Right hindlimb (tissue), 1 donor: Measurements from ENCODE around the gene TAB2.
"Not testable (repeated sequence)": the region's sequence is repeated elsewhere in the genome, so short reads cannot be mapped to it uniquely, and the experiment has no call there.

ENCODE experiments used
- DNase-seq: peaks from one replicate; pipeline ENCODE4 v3.0.0-alpha.2; 2018

TAB2 gene

GRCh38 chr6:149422581-149422980, 105.1 kb downstream of the TAB2 start:
- DNase-seq: no peak

- no peak for DNase-seq
These were observed 106.5 kb downstream of the TAB2 start for GRCh38 chr6:149423964-149424440.

GRCh38 chr6:149425224-149425623, 107.7 kb downstream of the TAB2 start:
- no peak for DNase-seq

- no peak for DNase-seq
These were observed 108.2 kb downstream of the TAB2 start for GRCh38 chr6:149425754-149426153.

GRCh38 chr6:149428606-149429005, 111.1 kb downstream of the TAB2 start:
- no peak for DNase-seq

GRCh38 chr6:149429427-149430360, 112.2 kb downstream of the TAB2 start:
- DNase-seq: no peak

- peak; percentile 90 for DNase-seq
These were observed 114.6 kb downstream of the TAB2 start for GRCh38 chr6:149431905-149432775.

- DNase-seq: no peak
These were observed 115.9 kb downstream of the TAB2 start for GRCh38 chr6:149433405-149433804.

GRCh38 chr6:149433881-149434280, 116.4 kb downstream of the TAB2 start:
- no peak for DNase-seq

GRCh38 chr6:149435919-149436586, 118.5 kb downstream of the TAB2 start:
- no peak for DNase-seq

GRCh38 chr6:149436647-149437046, 119.1 kb downstream of the TAB2 start:
- DNase-seq: no peak

GRCh38 chr6:149437212-149437611, 119.7 kb downstream of the TAB2 start:
- no peak for DNase-seq

- DNase-seq: no peak
These were observed 121.3 kb downstream of the TAB2 start for GRCh38 chr6:149438855-149439254.

- no peak for DNase-seq
These were observed 122.1 kb downstream of the TAB2 start for GRCh38 chr6:149439626-149440025.

GRCh38 chr6:149440735-149441671, 123.5 kb downstream of the TAB2 start:
- DNase-seq: no peak

GRCh38 chr6:149441740-149442139, 124.2 kb downstream of the TAB2 start:
- no peak for DNase-seq

GRCh38 chr6:149443411-149444181, 126.1 kb downstream of the TAB2 start:
- DNase-seq: no peak

- DNase-seq: not testable (repeated sequence)
These were observed 127.0 kb downstream of the TAB2 start for GRCh38 chr6:149444360-149445094.

GRCh38 chr6:149445095-149445466, 127.6 kb downstream of the TAB2 start:
- no peak for DNase-seq

- DNase-seq: no peak
These were observed 128.1 kb downstream of the TAB2 start for GRCh38 chr6:149445573-149445972.
